ENCODE data around the gene DNAJA3.

The DNAJA3 gene

DNA sequence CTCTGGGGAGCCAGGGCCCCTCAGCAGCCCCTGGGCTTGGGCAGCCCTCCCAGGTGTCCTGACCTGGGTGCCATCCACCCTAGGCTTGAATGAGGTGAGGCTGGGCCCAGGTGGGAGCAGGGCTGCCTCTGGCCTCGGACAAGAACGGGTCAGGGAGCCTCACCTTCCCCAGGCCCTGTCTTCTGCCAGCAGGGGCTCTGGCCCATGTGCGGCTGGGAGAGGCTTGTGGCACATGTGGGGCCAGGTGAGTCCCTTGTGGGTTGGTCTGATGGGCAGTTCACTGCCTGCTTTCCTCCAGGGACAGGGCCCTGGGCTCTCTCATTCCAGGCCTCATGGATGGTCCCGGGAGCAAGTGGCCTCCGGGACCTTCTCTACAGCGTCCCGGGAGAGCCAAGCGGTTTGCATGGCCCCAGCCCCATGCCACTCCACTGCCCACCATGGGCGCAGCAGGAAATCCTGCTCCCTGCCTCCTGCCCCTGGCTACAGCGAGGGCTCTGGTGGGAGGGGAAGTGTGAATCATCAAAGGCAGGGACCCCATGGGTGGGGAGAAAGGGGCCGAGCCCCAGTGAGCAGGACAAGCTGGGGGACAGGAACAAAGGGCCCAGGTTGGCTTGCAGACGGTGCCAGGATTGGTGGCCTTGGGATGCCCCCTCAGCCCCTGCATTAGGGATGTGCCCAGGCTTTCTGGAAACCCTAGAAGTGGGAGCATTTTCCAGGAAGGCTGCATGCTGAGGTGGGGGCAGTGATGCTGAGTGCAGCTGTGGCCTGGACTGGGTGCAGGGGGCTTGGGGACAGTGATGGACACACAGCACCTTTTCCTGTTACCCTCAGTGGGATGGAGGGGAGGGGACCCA is 41.9 kb upstream of the DNAJA3 start:
- TF ChIP-seq POLR2A (IDR thresholded peaks at IDR 0.05; ENCODE audit: low read depth, low read length) = no peak
- FAIRE-seq (no peak), DNase-seq (ENCODE audit: insufficient read length, low spot score) (no peak)

DNA sequence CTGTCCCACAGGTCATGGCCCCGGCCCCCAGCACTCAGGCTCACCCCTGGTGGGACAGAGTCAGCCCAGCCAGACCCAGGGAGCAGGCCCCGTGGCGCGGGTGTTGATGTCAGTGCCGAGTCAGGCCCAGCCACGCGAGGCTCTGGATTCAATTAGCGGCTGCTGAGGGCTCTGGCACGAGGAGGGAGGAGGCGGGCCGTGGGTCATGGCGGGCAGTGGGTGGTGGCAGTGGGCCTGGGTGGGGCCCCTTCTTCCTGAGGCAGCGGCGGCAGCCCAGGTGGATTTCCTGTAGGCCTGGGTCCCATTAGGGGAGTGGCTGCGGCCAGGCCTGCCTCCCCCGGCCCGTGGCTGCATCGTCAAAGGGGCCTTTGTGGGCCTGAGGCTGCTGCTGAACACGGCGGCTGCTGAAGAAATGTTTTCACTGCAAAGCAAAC is 41.1 kb upstream of the DNAJA3 start:
- FAIRE-seq (no peak), DNase-seq (ENCODE audit: insufficient read length, low spot score) (no peak)
- no peak for TF ChIP-seq POLR2A (IDR thresholded peaks at IDR 0.05; ENCODE audit: low read depth, low read length)

DNA sequence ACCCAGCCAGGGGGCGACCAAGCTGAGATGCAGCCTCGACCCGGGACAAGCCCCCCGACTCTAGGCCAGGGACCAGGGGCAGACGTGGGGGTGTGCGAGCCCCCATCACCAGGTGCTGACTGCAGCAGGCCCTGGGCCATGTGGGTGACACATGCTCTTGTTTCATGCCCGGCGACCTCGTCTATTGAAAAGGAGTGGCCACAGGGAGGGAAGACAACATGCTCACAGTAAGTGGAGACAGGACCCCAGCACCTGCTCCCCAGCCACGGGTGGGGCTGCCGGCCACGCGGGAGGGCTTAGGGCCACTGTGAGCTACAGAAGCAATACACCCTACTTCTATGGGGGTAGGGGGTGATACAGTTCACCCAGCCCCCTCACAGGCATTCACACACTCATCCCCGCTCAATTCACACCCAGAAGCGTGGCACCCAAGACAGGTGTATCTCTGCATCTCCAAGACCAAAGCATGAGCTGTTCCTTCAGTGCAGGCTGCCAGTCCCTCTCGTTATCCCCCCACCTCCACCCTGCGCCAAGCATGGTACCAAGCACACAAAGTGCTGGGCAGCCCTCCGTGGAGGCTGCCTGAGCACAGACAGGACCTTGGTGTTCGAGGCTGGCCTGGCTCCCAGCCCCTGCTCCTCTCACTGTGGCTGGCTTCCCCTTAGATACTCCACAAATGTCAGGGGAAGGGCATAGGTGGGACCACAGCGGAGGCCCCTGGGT is 40.4 kb upstream of the DNAJA3 start:
- no peak for FAIRE-seq
- no peak for TF ChIP-seq POLR2A (IDR thresholded peaks at IDR 0.05; ENCODE audit: low read depth, low read length)
- no peak for DNase-seq (ENCODE audit: insufficient read length, low spot score)

DNA sequence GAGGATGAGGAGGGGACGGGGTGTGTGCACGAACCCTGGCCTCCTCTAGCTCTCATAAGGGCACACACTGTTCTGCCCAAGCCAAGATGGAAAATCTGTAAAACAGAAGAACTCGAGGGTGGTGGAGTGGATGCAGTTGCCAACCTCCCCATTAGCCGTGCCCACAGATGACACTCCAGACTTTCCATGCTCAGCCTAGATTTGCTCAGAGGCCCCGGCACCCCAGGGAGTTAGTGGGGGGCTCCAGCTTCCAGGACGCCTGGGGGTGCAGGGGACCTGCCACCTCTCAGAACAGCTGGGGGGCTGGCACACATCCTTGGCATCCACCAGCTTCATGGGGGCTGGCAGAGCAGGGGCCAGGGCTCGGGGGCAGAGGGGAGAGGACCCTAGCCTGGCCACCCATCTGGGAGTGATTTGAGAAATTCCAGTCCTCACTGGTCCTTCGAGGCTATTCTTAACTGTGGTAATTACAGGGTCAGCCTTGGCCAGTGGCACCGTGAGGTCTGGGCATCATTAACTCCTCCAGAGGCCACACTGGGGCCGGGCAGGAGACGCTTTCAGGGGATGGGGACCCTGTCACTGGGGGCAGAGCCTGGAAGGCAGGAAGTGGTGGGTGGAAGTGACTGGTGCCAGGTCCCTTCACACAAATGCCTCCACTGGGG is 39.7 kb upstream of the DNAJA3 start:
- FAIRE-seq = no peak
- TF ChIP-seq POLR2A (IDR thresholded peaks at IDR 0.05; ENCODE audit: low read depth, low read length) = no peak

DNA sequence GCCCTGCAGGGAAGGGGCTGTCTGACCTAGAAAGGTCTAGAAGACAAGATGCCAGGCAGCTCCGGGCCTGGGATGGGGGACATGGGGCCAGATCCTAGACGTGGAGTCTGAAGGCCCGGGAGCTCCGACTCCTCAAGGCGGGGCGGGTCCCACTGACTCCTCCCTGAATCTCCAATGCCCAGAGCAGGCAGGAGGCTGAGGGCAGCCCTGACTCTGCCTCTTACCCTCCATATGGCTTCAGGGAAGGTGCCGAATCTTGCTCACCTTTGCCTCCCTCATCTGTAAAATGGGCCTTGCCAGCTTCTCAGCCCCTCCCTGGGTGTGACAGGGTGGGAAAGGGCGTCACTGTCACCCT is 39.2 kb upstream of the DNAJA3 start:
- DNase-seq (ENCODE audit: insufficient read length, low spot score) = no peak
- TF ChIP-seq POLR2A (IDR thresholded peaks at IDR 0.05; ENCODE audit: low read depth, low read length) = no peak
- FAIRE-seq = no peak

More for the DNA sequence above, 39.7 kb upstream of the DNAJA3 start:
- DNase-seq (ENCODE audit: insufficient read length, low spot score) = no peak

DNA sequence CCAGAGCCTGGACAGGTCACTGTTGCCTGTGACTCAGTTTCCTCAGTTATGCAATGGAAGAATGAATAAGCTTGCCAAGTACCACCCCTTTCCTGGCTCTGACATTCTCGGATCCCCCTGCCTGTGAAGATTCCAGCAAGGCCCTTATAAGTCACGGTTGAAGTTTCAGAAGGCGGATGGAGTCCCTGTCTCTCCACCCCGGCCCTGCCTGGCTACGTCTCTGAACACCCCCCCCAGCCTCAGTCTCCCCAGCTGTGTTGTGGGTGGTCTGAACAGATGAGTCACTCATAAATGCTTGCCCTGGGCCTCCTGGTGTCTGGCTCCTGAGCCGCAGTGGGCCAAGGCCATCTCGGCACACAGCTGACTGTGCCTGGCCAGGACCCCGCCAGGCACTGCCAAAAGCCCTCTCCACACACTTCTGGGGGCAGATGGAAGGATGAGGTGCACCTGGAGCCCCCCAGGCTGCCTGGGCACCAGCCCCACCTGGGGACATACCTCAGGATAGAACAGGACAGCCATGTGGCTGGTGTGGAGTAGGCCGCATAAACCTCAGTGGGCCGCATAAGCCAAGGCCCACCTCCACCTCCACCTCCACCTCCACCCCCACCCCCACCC is 38.6 kb upstream of the DNAJA3 start:
- DNase-seq (ENCODE audit: insufficient read length, low spot score) (no peak), FAIRE-seq (no peak)
- no peak for TF ChIP-seq POLR2A (IDR thresholded peaks at IDR 0.05; ENCODE audit: low read depth, low read length)

DNA sequence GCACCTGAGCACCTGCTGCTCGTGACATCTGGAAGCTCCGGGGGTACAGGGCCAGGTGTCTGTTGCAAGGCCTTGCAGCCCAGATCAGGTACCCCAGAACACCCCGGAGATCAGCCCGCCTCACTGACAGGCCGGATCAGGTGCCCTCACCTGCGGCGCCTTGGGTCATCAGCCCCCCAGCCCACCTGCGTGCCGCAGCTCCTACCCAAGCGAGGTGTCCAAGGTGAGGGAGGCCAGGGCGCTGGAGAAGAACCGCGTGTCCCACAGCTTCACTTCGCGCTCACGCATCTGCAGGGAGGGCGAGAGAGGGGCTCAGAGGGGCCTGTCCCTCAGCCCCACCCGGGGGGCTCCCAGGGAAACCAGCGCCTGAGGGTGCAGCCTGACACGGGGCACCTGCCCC is 37.9 kb upstream of the DNAJA3 start:
- no peak for TF ChIP-seq POLR2A (IDR thresholded peaks at IDR 0.05; ENCODE audit: low read depth, low read length)

DNA sequence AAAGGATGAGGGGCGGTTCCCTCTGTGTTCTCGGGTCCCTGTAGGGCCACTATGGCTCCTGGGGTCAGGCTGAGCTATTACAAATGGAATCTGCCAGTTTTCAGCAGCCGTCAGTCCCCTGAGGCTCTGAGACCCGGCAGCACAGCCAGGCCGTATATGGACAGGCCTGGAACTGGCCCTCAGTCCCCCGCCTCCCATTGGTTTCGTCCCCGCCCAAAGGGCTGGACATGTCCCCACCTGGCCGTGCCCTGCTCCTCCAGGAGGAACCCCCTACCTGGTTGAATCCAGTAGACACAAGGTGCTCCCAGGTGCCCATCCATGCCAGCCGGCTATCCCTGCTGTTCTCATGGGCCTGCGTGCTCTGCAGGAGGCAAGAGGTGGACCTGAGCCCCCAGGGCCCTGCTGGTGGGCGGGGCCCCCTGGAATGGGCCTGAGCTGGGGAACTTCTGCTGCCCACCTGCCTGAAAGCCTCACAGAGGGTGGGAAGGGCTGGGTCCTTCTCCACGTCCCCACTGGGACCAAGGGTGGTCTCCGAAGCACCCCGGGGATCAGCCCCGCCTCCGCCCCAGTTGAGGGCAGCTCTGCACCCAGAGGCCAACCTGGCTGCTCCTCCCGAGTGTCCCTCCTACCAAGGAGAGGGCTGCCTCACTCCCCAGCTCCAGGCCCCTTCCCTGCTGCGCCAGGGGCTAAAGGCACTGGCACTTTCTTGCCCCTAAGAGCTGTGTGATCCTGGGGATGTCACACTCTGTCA is 37.2 kb upstream of the DNAJA3 start:
- FAIRE-seq (no peak), DNase-seq (ENCODE audit: insufficient read length, low spot score) (no peak)
- TF ChIP-seq POLR2A (IDR thresholded peaks at IDR 0.05; ENCODE audit: low read depth, low read length) = no peak

More for the DNA sequence above, 37.9 kb upstream of the DNAJA3 start:
- DNase-seq (ENCODE audit: insufficient read length, low spot score) (no peak), FAIRE-seq (no peak)

DNA sequence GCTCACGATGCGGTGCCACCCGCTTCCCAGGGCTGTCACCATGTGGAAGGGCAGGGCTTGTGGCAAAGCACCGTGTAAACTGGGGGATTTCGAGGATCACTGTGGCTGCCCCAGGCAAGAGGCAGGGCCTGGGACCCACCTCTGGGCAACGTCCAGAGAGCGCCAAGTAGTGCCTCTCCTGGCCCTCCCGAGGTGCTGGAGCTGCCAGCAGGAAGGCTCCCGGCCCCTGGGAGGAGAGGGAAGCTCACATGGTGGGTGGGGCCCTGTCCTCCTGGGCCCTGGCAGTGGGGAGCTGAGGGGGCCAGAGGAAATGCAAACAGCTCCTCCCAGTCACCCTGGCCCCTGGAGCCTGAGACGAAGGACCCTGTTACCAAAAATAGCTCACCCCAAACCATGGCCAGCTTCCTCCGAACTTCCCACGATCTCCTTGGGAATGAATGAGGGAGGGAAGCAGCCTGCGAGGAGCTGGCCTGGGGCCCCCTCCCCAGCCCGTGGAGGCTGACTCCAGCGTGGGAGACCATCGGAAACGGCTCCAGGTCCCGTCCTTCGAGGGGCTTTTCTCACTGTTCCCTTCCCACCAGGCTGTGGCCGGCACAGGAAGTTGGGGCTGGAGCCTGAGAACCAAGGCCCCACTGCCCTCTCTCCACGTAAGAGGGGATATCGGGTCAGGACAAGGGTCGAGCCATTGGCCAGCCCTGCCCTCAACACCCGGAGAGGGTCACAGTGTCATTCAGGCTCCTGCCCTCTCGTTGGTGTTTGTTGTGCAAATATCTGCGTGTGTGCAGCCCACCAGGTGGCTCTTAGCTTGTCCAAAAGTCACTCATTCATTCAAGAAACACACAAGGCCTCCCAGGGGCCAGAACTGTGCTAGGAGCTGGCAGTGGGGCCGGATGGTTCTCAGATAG is 36.4 kb upstream of the DNAJA3 start:
- no peak for TF ChIP-seq POLR2A (IDR thresholded peaks at IDR 0.05; ENCODE audit: low read depth, low read length)
- DNase-seq (ENCODE audit: insufficient read length, low spot score) = no peak
- FAIRE-seq = no peak

DNA sequence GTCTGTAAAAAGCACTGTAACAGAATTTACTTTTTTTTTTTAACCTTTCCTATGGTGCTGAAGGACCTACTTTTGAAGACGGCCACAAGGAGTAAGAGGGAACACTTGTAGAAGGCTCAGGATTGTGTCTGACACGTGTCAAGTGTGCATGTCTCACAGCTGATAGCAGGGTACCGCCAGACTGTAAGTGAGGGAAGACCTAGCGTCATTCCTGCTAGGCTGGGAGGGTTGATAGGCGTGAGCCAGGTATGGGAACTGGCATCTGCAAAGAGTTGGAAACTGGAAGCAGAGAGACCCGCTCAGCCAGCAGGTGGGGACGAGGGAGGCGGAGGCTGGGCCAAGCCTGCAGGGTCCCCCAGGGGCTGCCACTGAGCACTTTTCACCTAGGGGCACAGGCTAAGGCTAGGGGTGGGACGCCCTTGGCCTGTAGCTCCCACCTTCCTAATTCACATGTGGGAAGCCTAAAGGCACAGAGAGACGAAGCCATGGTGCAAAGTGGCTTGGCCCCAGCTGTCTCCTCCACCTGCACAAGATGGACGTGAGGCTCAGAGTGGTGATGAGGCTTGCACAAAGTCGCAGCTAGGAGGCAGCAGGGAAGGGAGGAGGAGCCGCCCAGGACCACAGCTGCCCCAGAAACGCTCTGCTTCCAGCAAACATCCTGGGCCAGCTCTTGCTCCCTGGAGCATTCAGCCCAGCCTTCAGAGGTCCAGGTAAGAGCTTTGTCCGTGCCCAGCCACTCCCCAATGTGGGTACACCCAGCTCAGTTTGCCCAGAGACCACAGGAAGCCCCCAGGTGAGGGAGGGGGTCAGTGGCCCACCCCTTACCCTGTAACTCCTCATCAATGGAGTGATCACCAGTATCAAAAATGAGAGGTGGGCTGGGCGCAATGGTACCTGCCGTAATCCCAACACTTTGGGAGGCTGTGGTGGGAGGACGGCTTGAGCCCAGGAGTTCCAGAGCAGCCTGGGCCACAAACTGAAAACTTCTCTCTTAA is 35.1 kb upstream of the DNAJA3 start:
- FAIRE-seq (no peak), DNase-seq (ENCODE audit: insufficient read length, low spot score) (no peak)
- TF ChIP-seq POLR2A (IDR thresholded peaks at IDR 0.05; ENCODE audit: low read depth, low read length) = no peak

DNA sequence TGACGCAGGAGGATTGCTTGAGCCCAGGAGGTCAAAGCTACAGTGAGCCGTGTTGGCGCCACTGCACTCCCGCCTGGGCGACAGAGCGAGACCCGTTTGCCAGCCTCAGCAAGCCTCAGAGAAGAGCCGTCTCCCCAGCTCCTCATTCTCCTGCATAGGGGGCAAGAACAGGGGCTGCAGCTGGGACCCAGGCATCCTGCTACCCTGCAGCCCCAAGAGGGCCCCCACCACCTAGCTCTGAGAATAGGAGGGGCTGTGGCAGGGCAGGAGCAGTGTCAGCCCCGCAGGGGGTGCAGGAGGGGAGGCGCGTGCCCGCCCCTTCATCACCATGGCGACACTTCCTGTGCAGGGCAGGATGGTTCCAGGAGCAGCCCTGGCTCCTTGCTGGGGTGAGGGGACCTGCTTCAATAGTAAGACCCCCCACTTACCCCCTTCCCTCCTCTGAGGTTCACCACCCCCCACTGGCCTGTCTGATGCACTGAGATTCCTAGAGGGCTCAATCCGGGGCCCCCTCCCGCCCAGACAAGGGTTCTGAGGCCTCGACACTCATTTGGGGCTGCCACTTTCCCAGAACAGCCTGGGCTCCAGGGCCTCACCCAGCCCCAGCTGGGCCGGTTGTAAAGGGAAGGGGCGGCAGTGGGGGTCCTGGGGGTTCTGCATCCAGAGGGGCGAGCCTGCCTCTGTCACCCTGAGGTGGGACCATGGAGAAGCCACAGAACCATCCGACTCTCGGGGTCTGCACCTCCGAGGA is 33.9 kb upstream of the DNAJA3 start:
- FAIRE-seq = no peak
- DNase-seq (ENCODE audit: insufficient read length, low spot score) = no peak
- no peak for TF ChIP-seq POLR2A (IDR thresholded peaks at IDR 0.05; ENCODE audit: low read depth, low read length)
